Uterus (tissue), 2 donors: ENCODE data around the gene TEN1.

Experiments used
- CTCF ChIP-seq, 4 experiments: fragments of 200-600 bp in 2 of 4; fragments of 450-650 bp in 2 of 4; sonication (generic) in 2 of 4; IDR thresholded peaks; one replicate each; pipeline ENCODE4 v1.5.1; 2016 to 2019; ENCODE audit warnings: antibody characterized with exemption in 4 of 4, mild to moderate bottlenecking in 2 of 4, moderate library complexity in 1 of 4
- POLR2A ChIP-seq, 2 donors: fragments of 450-650 bp; IDR thresholded peaks; one replicate each; pipeline ENCODE4 v1.6.1; 2016; ENCODE audit warnings: antibody characterized with exemption in 2 of 2, mild to moderate bottlenecking in 1 of 2, moderate library complexity in 1 of 2

GRCh38 chr17:76034428-76035350 lies 55.6 kb downstream of the TEN1 start:
- TF ChIP-seq CTCF (IDR thresholded peaks at IDR 0.05) (no peak), POLR2A (IDR thresholded peaks at IDR 0.05) (no peak)
